ENCODE measurements around the gene GABRB1.

The GABRB1 gene

GRCh38 chr4:47031011-47031678 is at the start of gene GABRB1:
GABRB1 (plus strand) TSS chr4:47031567.
- Histone ChIP-seq H3K9me3 (no peaks in the 10 kb centered on the region), H3K4me3 (ENCODE audit: low read depth in 1 of 2, low read length in 1 of 2) (no peak within 1 kb of the TSS), H3K36me3 (no peaks in the 10 kb centered on the region), H3K27me3 (peaks cover 81% of the 10 kb centered on the region), H3K27ac (no peak within 1 kb of the TSS), H3K4me1 (ENCODE audit: control insufficient read depth in 1 of 2, insufficient read depth in 1 of 2, low read depth in 1 of 2, low read length in 1 of 2) (peaks cover 0 to 5% of the 10 kb centered on the region in 2 experiments)
- no peak for TF ChIP-seq CTCF (IDR thresholded peaks at IDR 0.05)

- no peaks in the 10 kb centered on the region for H3K4me1 ChIP-seq (ENCODE audit: control insufficient read depth in 1 of 2, insufficient read depth in 1 of 2, low read depth in 1 of 2, low read length in 1 of 2)
- no peaks in the 10 kb centered on the region for H3K9me3 ChIP-seq
- H3K36me3 ChIP-seq, result no peaks in the 10 kb centered on the region
- TF ChIP-seq CTCF (IDR thresholded peaks at IDR 0.05), result no peak
- peaks cover 15% of the 10 kb centered on the region for H3K27me3 ChIP-seq
- H3K27ac ChIP-seq, result no peak overlapping the region
- H3K4me3 ChIP-seq (ENCODE audit: low read depth in 1 of 2, low read length in 1 of 2), result no peak overlapping the region
Measured at GRCh38 chr4:46984781-46985180, 46.6 kb upstream of the GABRB1 start.

- Histone ChIP-seq H3K27me3 (peaks cover 31% of the 10 kb centered on the region), H3K27ac (no peak overlapping the region), H3K36me3 (no peaks in the 10 kb centered on the region), H3K4me3 (ENCODE audit: low read depth in 1 of 2, low read length in 1 of 2) (no peak overlapping the region), H3K9me3 (no peaks in the 10 kb centered on the region), H3K4me1 (ENCODE audit: control insufficient read depth in 1 of 2, insufficient read depth in 1 of 2, low read depth in 1 of 2, low read length in 1 of 2) (no peaks in the 10 kb centered on the region)
- TF ChIP-seq CTCF (IDR thresholded peaks at IDR 0.05), result no peak
Measured at GRCh38 chr4:46986922-46987638, 44.3 kb upstream of the GABRB1 start.

GRCh38 chr4:46992338-46992737 is 39.0 kb upstream of the GABRB1 start:
- no peak overlapping the region for H3K27ac ChIP-seq
- no peaks in the 10 kb centered on the region for H3K9me3 ChIP-seq
- TF ChIP-seq CTCF (IDR thresholded peaks at IDR 0.05), result no peak
- H3K27me3 ChIP-seq, result peaks cover 79% of the 10 kb centered on the region
- no peaks in the 10 kb centered on the region for H3K36me3 ChIP-seq
- H3K4me3 ChIP-seq (ENCODE audit: low read depth in 1 of 2, low read length in 1 of 2), result no peak overlapping the region
- no peaks in the 10 kb centered on the region for H3K4me1 ChIP-seq (ENCODE audit: control insufficient read depth in 1 of 2, insufficient read depth in 1 of 2, low read depth in 1 of 2, low read length in 1 of 2)

- H3K36me3 ChIP-seq, result no peaks in the 10 kb centered on the region
- no peaks in the 10 kb centered on the region for H3K4me1 ChIP-seq (ENCODE audit: control insufficient read depth in 1 of 2, insufficient read depth in 1 of 2, low read depth in 1 of 2, low read length in 1 of 2)
- no peaks in the 10 kb centered on the region for H3K9me3 ChIP-seq
- peaks cover 81% of the 10 kb centered on the region for H3K27me3 ChIP-seq
- no peak for TF ChIP-seq CTCF (IDR thresholded peaks at IDR 0.05)
- no peak within 1 kb of the TSS for H3K27ac ChIP-seq
- H3K4me3 ChIP-seq (ENCODE audit: low read depth in 1 of 2, low read length in 1 of 2), result no peak within 1 kb of the TSS
Measured at GRCh38 chr4:46993075-46994006, 38.0 kb upstream of the GABRB1 start, which contains the start of gene GABRA4. GABRA4 (minus strand) TSS chr4:46993581; CDS start chr4:46993424, 157 bp downstream.

Data from neutrophil (primary cell).